Heart left ventricle (tissue), 16 donors: ENCODE results near the gene GALNTL6. TPM values are rescaled to one million over a fixed set of nuclear protein-coding genes. Genes with fewer than 3 reads are reported as not detected.

Experiments used
- ATAC-seq, 4 donors: fragments of 200-7000 bp; cut with Tn5 transposase; one replicate each; pipeline ENCODE4 v1.9.1; 2020 to 2022; ENCODE audit warnings: moderate library complexity in 4 of 4, mild to moderate bottlenecking in 3 of 4, moderate number of reproducible peaks in 1 of 4
- DNase-seq, 5 donors: peaks; one replicate each; pipeline ENCODE4 v3.0.0-alpha.2; 2020
- H3K27ac ChIP-seq, 12 donors: fragments of 200-600 bp; sonication (generic) in 4 of 12; one replicate each; pipeline versions ENCODE4 v1.5.0 to v1.8.0; 2016 to 2022; ENCODE audit warnings: mild to moderate bottlenecking in 2 of 12
- H3K27me3 ChIP-seq, 9 donors: fragments of 200-600 bp; sonication (generic) in 2 of 9; one replicate each; pipeline versions ENCODE4 v1.5.1 to v1.8.0; 2016 to 2022; ENCODE audit warnings: mild to moderate bottlenecking in 3 of 9
- H3K36me3 ChIP-seq, 9 donors: fragments of 200-600 bp; sonication (generic) in 2 of 9; one replicate each; pipeline versions ENCODE4 v1.5.0 to v1.8.0; 2018 to 2022; ENCODE audit warnings: mild to moderate bottlenecking in 2 of 9
- H3K4me1 ChIP-seq, 12 donors: fragments of 200-600 bp; sonication (generic) in 4 of 12; one replicate each; pipeline versions ENCODE4 v1.5.0 to v1.8.0; 2016 to 2022; ENCODE audit warnings: mild to moderate bottlenecking in 3 of 12
- H3K4me3 ChIP-seq, 12 donors: fragments of 200-600 bp; sonication (generic) in 4 of 12; one replicate each; pipeline versions ENCODE4 v1.5.0 to v1.8.0; 2017 to 2022; ENCODE audit warnings: mild to moderate bottlenecking in 9 of 12, moderate library complexity in 4 of 12
- H3K9me3 ChIP-seq, 12 donors: fragments of 200-600 bp; sonication (generic) in 4 of 12; one replicate each; pipeline versions ENCODE4 v1.5.0 to v1.8.0; 2016 to 2022; ENCODE audit warnings: mild to moderate bottlenecking in 1 of 12
- POLR2A ChIP-seq, 2 donors: fragments of 450-650 bp; IDR thresholded peaks; one replicate each; pipeline ENCODE4 v1.6.1; 2017; ENCODE audit warnings: antibody characterized with exemption in 2 of 2, mild to moderate bottlenecking in 2 of 2, moderate library complexity in 2 of 2
- WGBS, 4 donors: extraction: QIAGEN DNeasy Blood & Tissue Kit in 2 of 4; methylation state at CpG; one replicate each; pipeline versions ENCODE4 v1.1.5 to v1.1.7; 2013 to 2018; 5-methylcytosine and 5-hydroxymethylcytosine counted together
- intact Hi-C, 10 donors: fragments of 100-400 bp; cut with DNase I; formaldehyde crosslinking; loops; one replicate each; pipeline versions ENCODE4 v1.11.1 to v1.14.2; 2022
- polyA plus RNA-seq, 2 donors: library from polyadenylated mRNA; stranded (reverse); fragments of 200-250 nt; gene quantifications; one replicate each; pipeline ENCODE4 v1.2.3, GENCODE V29; 2013
- total RNA-seq, 9 donors: library from RNA; depleted of rRNA in 2 of 9; stranded (reverse); fragments of >200 nt in 2 of 9; fragmentation: NEBNext Ultra II Directional in 3 of 9; extraction: Animal tissue kit (Norgen Biotek cat#: 25700) in 3 of 9; gene quantifications; one replicate each; pipeline versions ENCODE4 v1.1.0 to v1.2.4, GENCODE V29; 2016 to 2023
- TF ChIP-seq, protein P1 (sequence below), 12 donors: fragments of 200-600 bp; sonication (generic) in 4 of 12; IDR thresholded peaks; one replicate each; pipeline versions ENCODE4 v1.5.0 to v1.8.0; 2018 to 2022; ENCODE audit warnings: antibody characterized with exemption in 12 of 12, mild to moderate bottlenecking in 5 of 12
- donor health status: ischemic (EF 13 %, LVEDD 7.1; RV severe dilation, severe dysfunction).
- donor health status: healthy with polysubstance abuse.
- donor health status: DM: no; HTN: yes; CAD: no.
- donor health status: DM: no; HTN: no; CAD: no.
- donor health status: ischemic (EF 25% LVEDD 6.9; RV normal size, moderate dysfunction).
- donor health status: ischemic (EF 25% LVEDD 5.7; RV mildly dilated, moderate dysfunction).
- donor health status: healthy.
- donor health status: DM: yes; HTN: yes; CAD: no.
- donor health status: ischemic (EF 35%, LVEDD 5.7; RV mildly dilated, moderate dysfunction).
- donor health status: nonischemic (EF 11% LVEDD 7.7; RV severe dilation, severe dysfunction).
- donor health status: DM: yes; HTN: yes; CAD: no.
- donor health status: PGD.
- donor health status: ischemic (EF 29% LVEDD 5.4; RV normal size, mild dysfunction).
- donor health status: nonischemic (EF 23%, LVEDD 6.1; RV moderate dilation, normal function).

GALNTL6 gene
- total and polyA plus RNA-seq, 11 donors: 0.33 to 0.52 TPM; not detected in 9

DNA sequence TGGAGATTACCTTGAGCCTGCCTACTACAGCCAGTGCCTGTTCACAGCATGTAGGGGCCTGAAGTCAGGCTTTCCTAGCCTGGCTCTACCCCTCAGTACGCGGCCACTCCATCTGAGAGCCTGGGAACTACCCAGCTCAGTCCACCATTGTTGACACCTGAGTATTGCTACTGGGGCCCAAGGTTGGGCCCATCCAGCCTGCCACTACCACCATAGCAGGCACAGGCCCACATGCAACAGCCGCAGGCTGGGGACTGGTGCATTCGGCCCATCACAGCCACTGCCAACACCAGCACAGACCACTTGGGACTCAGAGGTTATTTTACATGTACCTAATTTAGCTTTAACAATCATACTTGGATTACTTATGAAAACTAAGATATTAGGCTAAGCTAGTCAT, 314.0 kb downstream of the GALNTL6 start:
- Histone ChIP-seq H3K27ac (no peak overlapping the region), H3K27me3 (no peaks in the 10 kb centered on the region), H3K4me3 (no peak overlapping the region), H3K36me3 (no peaks in the 10 kb centered on the region), H3K9me3 (no peaks in the 10 kb centered on the region), H3K4me1 (no peaks in the 10 kb centered on the region)
- 87 to 96% (median 91%) methylated on average over 2 to 4 of the region's 4 CpGs for WGBS, 4 donors
- DNase-seq: no peak
- ATAC-seq: no peak
- TF ChIP-seq POLR2A (IDR thresholded peaks at IDR 0.05): no peak
- TF ChIP-seq, protein P1, sequence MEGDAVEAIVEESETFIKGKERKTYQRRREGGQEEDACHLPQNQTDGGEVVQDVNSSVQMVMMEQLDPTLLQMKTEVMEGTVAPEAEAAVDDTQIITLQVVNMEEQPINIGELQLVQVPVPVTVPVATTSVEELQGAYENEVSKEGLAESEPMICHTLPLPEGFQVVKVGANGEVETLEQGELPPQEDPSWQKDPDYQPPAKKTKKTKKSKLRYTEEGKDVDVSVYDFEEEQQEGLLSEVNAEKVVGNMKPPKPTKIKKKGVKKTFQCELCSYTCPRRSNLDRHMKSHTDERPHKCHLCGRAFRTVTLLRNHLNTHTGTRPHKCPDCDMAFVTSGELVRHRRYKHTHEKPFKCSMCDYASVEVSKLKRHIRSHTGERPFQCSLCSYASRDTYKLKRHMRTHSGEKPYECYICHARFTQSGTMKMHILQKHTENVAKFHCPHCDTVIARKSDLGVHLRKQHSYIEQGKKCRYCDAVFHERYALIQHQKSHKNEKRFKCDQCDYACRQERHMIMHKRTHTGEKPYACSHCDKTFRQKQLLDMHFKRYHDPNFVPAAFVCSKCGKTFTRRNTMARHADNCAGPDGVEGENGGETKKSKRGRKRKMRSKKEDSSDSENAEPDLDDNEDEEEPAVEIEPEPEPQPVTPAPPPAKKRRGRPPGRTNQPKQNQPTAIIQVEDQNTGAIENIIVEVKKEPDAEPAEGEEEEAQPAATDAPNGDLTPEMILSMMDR (IDR thresholded peaks at IDR 0.05): no peak
- intact Hi-C loops: no loop called here

DNA sequence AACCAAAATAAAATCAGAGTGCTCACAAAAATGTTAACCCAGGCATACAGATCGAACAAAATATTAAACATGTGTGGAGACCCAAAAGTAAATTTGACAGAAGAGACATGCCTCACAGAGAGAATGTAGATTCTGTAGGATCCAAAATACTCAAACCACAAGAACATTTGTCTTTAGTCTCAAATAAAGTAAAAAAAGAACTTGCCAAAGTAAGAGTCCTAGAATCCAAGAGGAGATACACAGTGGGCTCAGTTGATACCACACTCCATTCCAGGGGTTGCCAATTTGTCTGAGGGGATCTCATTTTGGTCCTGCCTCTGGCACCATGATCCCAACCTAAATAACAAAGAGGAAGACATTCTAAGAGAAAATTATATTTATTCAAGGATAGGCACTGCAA, 316.4 kb downstream of the GALNTL6 start:
- no peak for DNase-seq
- Histone ChIP-seq H3K9me3 (no peaks in the 10 kb centered on the region), H3K4me3 (no peak overlapping the region), H3K4me1 (no peaks in the 10 kb centered on the region), H3K36me3 (no peaks in the 10 kb centered on the region), H3K27ac (no peak overlapping the region), H3K27me3 (no peaks in the 10 kb centered on the region)
- no peak for ATAC-seq
- TF ChIP-seq, protein P1 (IDR thresholded peaks at IDR 0.05): no peak
- TF ChIP-seq POLR2A (IDR thresholded peaks at IDR 0.05): no peak
- intact Hi-C loops: no loop called here
- 69 to 88% (median 84%) methylated on average over 1 of the region's 1 CpG for WGBS, 4 donors

DNA sequence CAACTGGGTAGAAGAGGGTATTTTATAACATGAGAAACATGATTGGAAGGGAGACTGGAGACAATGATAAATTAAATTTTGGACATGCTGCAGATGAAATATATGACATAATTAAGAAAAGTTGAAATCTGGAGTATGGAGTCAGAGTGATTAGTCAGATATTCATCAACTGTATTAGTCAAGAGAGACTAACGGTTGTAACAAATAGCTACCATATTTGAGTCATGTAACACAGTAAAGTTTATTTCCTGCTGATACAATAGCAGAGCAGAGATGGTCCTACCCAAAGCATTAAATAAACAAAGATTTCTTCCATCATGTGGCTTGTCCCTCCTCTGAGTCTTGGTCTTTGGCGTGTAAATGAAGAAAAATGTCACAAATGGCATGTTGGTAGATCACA, 321.3 kb downstream of the GALNTL6 start:
- 75 to 82% (median 81%) methylated on average over 2 of the region's 2 CpGs for WGBS, 4 donors
- Histone ChIP-seq H3K27me3 (no peaks in the 10 kb centered on the region), H3K4me3 (no peak overlapping the region), H3K27ac (no peak overlapping the region), H3K36me3 (no peaks in the 10 kb centered on the region), H3K4me1 (no peaks in the 10 kb centered on the region), H3K9me3 (no peaks in the 10 kb centered on the region)
- ATAC-seq (no peak), DNase-seq (no peak)
- TF ChIP-seq, protein P1 (IDR thresholded peaks at IDR 0.05): no peak
- TF ChIP-seq POLR2A (IDR thresholded peaks at IDR 0.05): no peak
- intact Hi-C loops: no loop called here

DNA sequence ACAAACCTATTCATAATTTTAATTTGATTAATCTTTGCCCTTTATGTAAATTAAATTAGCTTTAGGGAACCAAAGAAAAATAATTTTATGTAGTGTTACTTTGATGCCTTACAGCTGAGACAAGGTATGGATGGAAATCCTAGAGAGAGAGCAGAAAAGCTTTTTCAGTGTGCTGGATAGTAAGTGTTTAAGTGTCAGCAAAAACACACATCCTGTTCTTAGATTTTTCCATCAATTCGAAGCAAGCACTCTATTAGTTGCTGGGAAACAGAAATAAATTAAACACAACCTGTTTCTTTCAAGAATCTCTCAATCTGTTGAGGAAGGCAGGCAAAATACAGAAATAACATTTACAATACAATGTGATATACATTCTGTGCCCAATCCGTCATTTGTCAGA, 327.8 kb downstream of the GALNTL6 start:
- Histone ChIP-seq H3K9me3 (no peaks in the 10 kb centered on the region), H3K27me3 (no peaks in the 10 kb centered on the region), H3K4me3 (no peak overlapping the region), H3K36me3 (no peaks in the 10 kb centered on the region), H3K27ac (no peak overlapping the region), H3K4me1 (no peaks in the 10 kb centered on the region)
- ATAC-seq: no peak
- TF ChIP-seq, protein P1 (IDR thresholded peaks at IDR 0.05): no peak
- no peak for TF ChIP-seq POLR2A (IDR thresholded peaks at IDR 0.05)
- 60 to 75% (median 70%) methylated on average over 2 of the region's 2 CpGs for WGBS, 4 donors
- no peak for DNase-seq
- intact Hi-C loops: no loop called here
